ENCODE measurements around the gene CEP70. TPM values are rescaled to one million over a fixed set of nuclear protein-coding genes. Genes with fewer than 3 reads are reported as not detected.

CEP70 gene
- total RNA-seq, 1 experiment from 2014 or later, result 25.6 TPM

GRCh38 chr3:138471481-138471880 is 122.6 kb downstream of the CEP70 start:
- H3K36me3 ChIP-seq (ENCODE audit: insufficient read depth, low read length, poor library complexity, severe bottlenecking), result no peaks in the 10 kb centered on the region
- no peak for TF ChIP-seq CTCF (conservative IDR thresholded peaks at IDR 0.05; ENCODE audit: low read depth, low read length)
- TF ChIP-seq EZH2 (IDR thresholded peaks at IDR 0.05; ENCODE audit: borderline replicate concordance, low read depth, low read length, poor library complexity, severe bottlenecking), result no peak
- H3K4me1 ChIP-seq (ENCODE audit: insufficient read depth, low read length, poor library complexity, severe bottlenecking), result no peaks in the 10 kb centered on the region
- no peaks in the 10 kb centered on the region for H3K9me3 ChIP-seq (ENCODE audit: low read depth, low read length, poor library complexity, severe bottlenecking)
- DNase-seq (ENCODE audit: low spot score), result no peak
- intact Hi-C loops (cut with micrococcal nuclease; ENCODE audit: unreplicated experiment), result loop anchor here (10.0 kb wide), 1 partner anchor 233 kb away; no protein-coding TSS in a partner anchor
- ChIA-PET POLR2A (ENCODE audit: low non-redundant PET) (no interaction called here), CTCF (no interaction called here)
- H3K4me3 ChIP-seq (ENCODE audit: low read depth, low read length, poor library complexity, severe bottlenecking), result no peak overlapping the region
- no peaks in the 10 kb centered on the region for H3K27me3 ChIP-seq (replicated peaks; ENCODE audit: insufficient read depth, low read depth, low read length, poor library complexity)
- BruUV-seq (replicated peaks), result no TSS peak
- H3K27ac ChIP-seq (ENCODE audit: low read depth, low read length, poor library complexity, severe bottlenecking), result no peak overlapping the region

- Histone ChIP-seq H3K27ac (ENCODE audit: low read depth, low read length, poor library complexity, severe bottlenecking) (no peak overlapping the region), H3K9me3 (ENCODE audit: low read depth, low read length, poor library complexity, severe bottlenecking) (no peaks in the 10 kb centered on the region), H3K36me3 (ENCODE audit: insufficient read depth, low read length, poor library complexity, severe bottlenecking) (no peaks in the 10 kb centered on the region), H3K4me1 (ENCODE audit: insufficient read depth, low read length, poor library complexity, severe bottlenecking) (no peaks in the 10 kb centered on the region), H3K27me3 (replicated peaks; ENCODE audit: insufficient read depth, low read depth, low read length, poor library complexity) (no peaks in the 10 kb centered on the region), H3K4me3 (ENCODE audit: low read depth, low read length, poor library complexity, severe bottlenecking) (no peak overlapping the region)
- DNase-seq (ENCODE audit: low spot score), result no peak
- no peak for TF ChIP-seq EZH2 (IDR thresholded peaks at IDR 0.05; ENCODE audit: borderline replicate concordance, low read depth, low read length, poor library complexity, severe bottlenecking)
- no peak for TF ChIP-seq CTCF (conservative IDR thresholded peaks at IDR 0.05; ENCODE audit: low read depth, low read length)
- ChIA-PET POLR2A (ENCODE audit: low non-redundant PET) (no interaction called here), CTCF (no interaction called here)
- no TSS peak for BruUV-seq (replicated peaks)
- intact Hi-C loops (cut with micrococcal nuclease; ENCODE audit: unreplicated experiment), result loop anchor here (10.0 kb wide), 1 partner anchor 234 kb away; no protein-coding TSS in a partner anchor
Observed at GRCh38 chr3:138470687-138471086, 123.4 kb downstream of the CEP70 start.

GRCh38 chr3:138469874-138470273 is 124.2 kb downstream of the CEP70 start:
- no peaks in the 10 kb centered on the region for H3K27me3 ChIP-seq (replicated peaks; ENCODE audit: insufficient read depth, low read depth, low read length, poor library complexity)
- no TSS peak for BruUV-seq (replicated peaks)
- H3K27ac ChIP-seq (ENCODE audit: low read depth, low read length, poor library complexity, severe bottlenecking), result no peak overlapping the region
- CTCF ChIA-PET, result interaction anchor here (0.6 to 1.1 kb wide), 2 partner anchors 9 to 80 kb away, joined by 4 to 27 read pairs; no protein-coding TSS in a partner anchor
- TF ChIP-seq CTCF (conservative IDR thresholded peaks at IDR 0.05; ENCODE audit: low read depth, low read length), result no peak
- no peak for TF ChIP-seq EZH2 (IDR thresholded peaks at IDR 0.05; ENCODE audit: borderline replicate concordance, low read depth, low read length, poor library complexity, severe bottlenecking)
- intact Hi-C loops (cut with micrococcal nuclease; ENCODE audit: unreplicated experiment), result loop anchor here (10.0 kb wide), 1 partner anchor 235 kb away; no protein-coding TSS in a partner anchor
- no peaks in the 10 kb centered on the region for H3K4me1 ChIP-seq (ENCODE audit: insufficient read depth, low read length, poor library complexity, severe bottlenecking)
- POLR2A ChIA-PET (ENCODE audit: low non-redundant PET), result no interaction called here
- no peak for DNase-seq (ENCODE audit: low spot score)
- H3K4me3 ChIP-seq (ENCODE audit: low read depth, low read length, poor library complexity, severe bottlenecking), result no peak overlapping the region
- no peaks in the 10 kb centered on the region for H3K36me3 ChIP-seq (ENCODE audit: insufficient read depth, low read length, poor library complexity, severe bottlenecking)
- no peaks in the 10 kb centered on the region for H3K9me3 ChIP-seq (ENCODE audit: low read depth, low read length, poor library complexity, severe bottlenecking)
